T-helper 17 cell (primary cell): Measurements from ENCODE around the gene PET117. TPM values are rescaled to one million over a fixed set of nuclear protein-coding genes. Genes with fewer than 3 reads are reported as not detected.
"Not testable (repeated sequence)": the region's sequence is repeated elsewhere in the genome, so short reads cannot be mapped to it uniquely, and the experiment has no call there.

Experiments used
- ATAC-seq: fragments of 150-1000 bp; cut with Tn5 transposase; 2 replicates; pipeline ENCODE4 v1.10.0; 2021; ENCODE audit warnings: mild to moderate bottlenecking, moderate library complexity
- DNase-seq, 3 donors: peaks; one replicate each; pipeline versions ENCODE4 v3.0.0 to v3.0.0-alpha.2; 2020 to 2021
- H3K9me3 ChIP-seq: one replicate; pipeline ENCODE4 v1.7.0; 2013; ENCODE audit warnings: low read length, mild to moderate bottlenecking; ENCODE audit not compliant: control insufficient read depth, poor library complexity, severe bottlenecking
- H3K27ac Mint-ChIP-seq: one replicate; pipeline ENCODE4 v1.8.0; 2022; ENCODE audit warnings: mild to moderate bottlenecking, moderate library complexity, mixed read lengths
- H3K27me3 Mint-ChIP-seq: one replicate; pipeline ENCODE4 v1.8.0; 2022; ENCODE audit warnings: mixed read lengths
- H3K36me3 Mint-ChIP-seq: one replicate; pipeline ENCODE4 v1.8.0; 2022; ENCODE audit warnings: low read depth, mixed read lengths
- H3K4me1 Mint-ChIP-seq: one replicate; pipeline ENCODE4 v1.8.0; 2022; ENCODE audit warnings: mild to moderate bottlenecking, mixed read lengths
- H3K4me3 Mint-ChIP-seq: one replicate; pipeline ENCODE4 v1.8.0; 2022; ENCODE audit warnings: mild to moderate bottlenecking, moderate library complexity, mixed read lengths
- total RNA-seq, 4 donors: library from RNA in 2 of 4; stranded (reverse) in 2 of 4; gene quantifications; one replicate each; pipeline ENCODE4 v1.2.3 and lab custom pipeline; 2022 to 2026

The PET117 gene, protein sequence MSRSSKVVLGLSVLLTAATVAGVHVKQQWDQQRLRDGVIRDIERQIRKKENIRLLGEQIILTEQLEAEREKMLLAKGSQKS
- total RNA-seq = 10 to 100 TPM; 10.5 to 11.5 TPM
- total RNA-seq (lab: John Stamatoyannopoulos, UW) = 0 to 0.23 reads per million in 2 donors

DNA sequence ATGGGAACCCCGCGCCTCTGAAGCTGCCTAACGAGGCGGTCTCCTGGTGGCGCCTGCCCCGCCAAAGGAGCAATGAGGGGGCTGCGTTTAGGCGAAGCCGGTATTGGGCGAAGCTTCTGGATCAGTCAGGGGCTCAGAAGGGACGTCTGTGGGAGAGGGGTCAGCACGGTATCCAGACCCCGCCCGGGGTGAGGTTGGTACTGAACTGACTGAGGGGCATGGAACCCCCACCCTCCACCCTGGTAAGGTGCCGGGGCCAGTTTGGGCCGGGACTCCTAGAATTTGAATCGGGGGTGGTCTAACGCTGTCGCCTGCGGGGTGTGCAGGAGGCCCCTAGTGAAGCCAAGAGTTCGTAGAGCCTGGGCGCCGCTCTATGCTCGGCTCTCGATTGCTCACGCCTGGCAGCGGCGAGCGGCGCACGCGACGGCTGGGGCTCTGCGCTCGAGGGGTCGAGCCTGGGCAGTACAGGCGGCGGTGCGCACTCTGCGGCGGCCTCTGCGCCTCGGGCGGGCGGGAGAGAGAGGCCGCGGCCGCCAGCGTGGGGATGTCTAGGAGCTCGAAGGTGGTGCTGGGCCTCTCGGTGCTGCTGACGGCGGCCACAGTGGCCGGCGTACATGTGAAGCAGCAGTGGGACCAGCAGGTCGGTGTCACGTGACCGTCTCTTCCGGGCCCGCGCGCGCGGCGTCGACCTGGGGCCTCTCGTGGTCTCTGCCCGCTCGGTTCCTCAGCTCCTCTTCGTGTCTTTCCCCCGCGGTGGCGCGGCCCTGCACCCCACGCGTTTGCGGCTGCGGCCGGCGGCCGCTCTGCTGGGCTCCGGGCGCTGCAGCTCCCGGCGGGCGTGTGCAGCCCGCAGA is at the start of gene PET117, which contains the start of gene KAT14:
Gene PET117 (plus strand): TSS at position 452 of the 854 bp plus-strand sequence. CDS start 93 bp downstream, at position 545.
Gene KAT14 (plus strand): TSS at position 452 of the 854 bp plus-strand sequence. CDS start 4,798 bp downstream, outside the sequence.
- peak; percentile 83 to 94 (median 85) for DNase-seq
- H3K36me3 Mint-ChIP-seq = no peaks in the 10 kb centered on the region
- H3K27me3 Mint-ChIP-seq = no peaks in the 10 kb centered on the region
- ATAC-seq = peak; percentile 95
- H3K4me3 Mint-ChIP-seq = peak within 1 kb of the TSS; percentile 88
- no peaks in the 10 kb centered on the region for H3K9me3 ChIP-seq
- H3K27ac Mint-ChIP-seq = peak within 1 kb of the TSS; percentile 91
- peaks cover 26% of the 10 kb centered on the region for H3K4me1 Mint-ChIP-seq

DNA sequence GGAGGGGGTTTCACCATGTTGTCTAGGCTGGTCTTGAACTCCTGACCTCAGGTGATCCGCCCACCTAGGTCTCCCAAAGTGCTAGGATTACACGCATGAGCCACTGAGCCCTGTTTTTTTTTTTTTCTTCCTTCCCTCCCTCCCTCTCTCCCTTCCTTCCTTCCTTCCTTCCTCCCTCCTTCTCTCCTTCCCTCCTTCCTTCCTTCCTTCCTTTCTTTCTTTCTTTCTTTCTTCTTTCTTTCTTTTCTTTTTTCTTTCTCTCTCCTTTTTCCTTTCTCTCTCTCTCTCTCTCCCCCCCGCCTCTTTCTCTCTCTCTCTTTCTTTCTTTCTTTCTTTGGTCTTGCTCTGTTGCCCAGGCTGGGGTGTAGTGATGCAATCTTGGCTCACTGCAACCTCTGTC is 49.4 kb upstream of the PET117 start:
- peaks cover 17% of the 10 kb centered on the region for H3K27me3 Mint-ChIP-seq
- not testable (repeated sequence) for H3K27ac Mint-ChIP-seq

DNA sequence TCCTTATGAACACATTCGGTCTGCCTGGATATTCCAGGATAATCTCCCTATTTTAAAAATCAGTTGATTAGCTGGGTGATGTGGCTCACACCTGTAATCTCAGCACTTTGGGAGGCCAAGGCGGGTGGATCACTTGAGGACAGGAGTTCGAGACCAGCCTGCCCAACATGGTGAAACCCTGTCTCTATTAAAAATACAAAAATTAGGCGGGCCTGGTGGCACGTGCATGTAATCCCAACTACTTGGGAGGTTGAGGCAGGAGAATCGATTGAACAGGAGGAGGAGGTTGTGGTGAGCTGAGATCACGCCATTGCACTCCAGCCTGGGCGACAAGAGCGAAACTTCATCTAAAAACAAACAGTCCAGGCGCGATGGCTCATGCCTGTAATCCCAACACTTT is 48.8 kb upstream of the PET117 start:
- not testable (repeated sequence) for DNase-seq, H3K4me3 Mint-ChIP-seq, ATAC-seq, H3K4me1 Mint-ChIP-seq, H3K36me3 Mint-ChIP-seq, H3K9me3 ChIP-seq, H3K27ac Mint-ChIP-seq
- H3K27me3 Mint-ChIP-seq = peaks cover 23% of the 10 kb centered on the region

More for the DNA sequence above, 49.4 kb upstream of the PET117 start:
- H3K36me3 Mint-ChIP-seq, H3K4me3 Mint-ChIP-seq, DNase-seq, H3K9me3 ChIP-seq, ATAC-seq, H3K4me1 Mint-ChIP-seq: not testable (repeated sequence)

DNA sequence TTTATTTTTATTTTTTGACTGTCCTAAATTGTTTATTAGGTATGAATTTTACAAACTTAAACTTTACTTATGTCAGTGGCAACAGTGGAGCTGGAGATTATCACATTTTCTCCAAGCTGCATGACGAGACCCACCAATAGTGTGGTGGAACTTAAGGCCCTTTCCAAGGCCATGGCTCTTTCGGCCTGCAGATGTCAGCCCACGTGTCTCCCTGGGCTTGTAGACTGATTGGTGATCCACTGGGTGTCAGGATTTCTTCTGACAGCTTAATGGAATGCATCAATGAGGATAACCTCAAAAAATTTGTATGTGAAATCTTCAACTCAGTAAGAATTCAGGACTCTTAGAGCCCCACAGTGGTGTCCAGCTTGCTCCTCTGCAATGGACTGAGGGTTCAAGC is 47.6 kb upstream of the PET117 start:
- Mint-ChIP-seq H3K4me1 (peaks cover 2% of the 10 kb centered on the region), H3K27ac (no peak overlapping the region), H3K27me3 (peaks cover 26% of the 10 kb centered on the region), H3K4me3 (no peak overlapping the region), H3K36me3 (no peaks in the 10 kb centered on the region)
- ATAC-seq (no peak), DNase-seq (no peak)
- H3K9me3 ChIP-seq = no peaks in the 10 kb centered on the region

DNA sequence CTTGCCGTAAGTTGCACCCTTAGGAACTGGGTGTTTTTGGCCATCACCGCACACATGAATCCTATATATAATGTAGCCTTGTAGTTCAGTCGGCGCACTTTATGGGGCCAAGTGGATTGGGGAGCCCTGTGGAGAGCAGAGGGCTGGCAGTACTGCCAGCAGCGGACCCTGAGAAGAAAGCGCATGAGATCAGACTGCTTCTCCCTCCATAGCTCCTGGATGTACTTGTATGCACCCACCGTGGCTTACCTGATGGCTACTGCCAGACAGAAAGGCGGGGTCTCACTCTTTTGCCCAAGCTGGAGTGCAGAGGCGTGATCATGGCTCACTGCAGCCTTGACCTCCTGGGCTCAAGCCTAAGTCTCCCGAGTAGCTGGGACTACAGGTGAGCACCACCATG is 47.2 kb upstream of the PET117 start:
- ATAC-seq (no peak), DNase-seq (no peak)
- no peak overlapping the region for H3K27ac Mint-ChIP-seq
- H3K4me1 Mint-ChIP-seq = peaks cover 2% of the 10 kb centered on the region
- peaks cover 26% of the 10 kb centered on the region for H3K27me3 Mint-ChIP-seq
- H3K9me3 ChIP-seq = no peaks in the 10 kb centered on the region
- no peak overlapping the region for H3K4me3 Mint-ChIP-seq
- H3K36me3 Mint-ChIP-seq = no peaks in the 10 kb centered on the region

DNA sequence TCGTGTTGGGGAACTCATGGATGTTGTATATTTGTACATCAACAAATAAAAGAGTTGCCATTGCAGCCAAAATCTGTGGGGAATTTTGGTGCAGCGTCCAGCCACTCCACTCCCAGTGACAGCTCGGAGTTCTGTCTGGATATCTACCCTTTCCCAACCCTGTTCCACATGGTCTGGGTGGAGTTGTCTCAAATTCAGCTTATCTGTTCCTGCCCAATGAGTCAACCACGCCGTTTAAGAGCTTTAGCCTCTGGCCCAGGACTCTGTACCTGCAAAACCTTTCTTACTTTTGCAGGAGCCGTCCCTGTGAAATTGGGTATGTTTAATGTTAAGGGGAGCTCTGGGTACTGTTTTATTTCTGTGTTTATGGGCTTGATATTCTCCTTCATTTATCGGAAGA is 46.0 kb upstream of the PET117 start:
- no peak for ATAC-seq
- H3K4me1 Mint-ChIP-seq = peaks cover 2% of the 10 kb centered on the region
- no peaks in the 10 kb centered on the region for H3K36me3 Mint-ChIP-seq
- no peaks in the 10 kb centered on the region for H3K9me3 ChIP-seq
- DNase-seq = no peak
- H3K27ac Mint-ChIP-seq = no peak overlapping the region
- no peak overlapping the region for H3K4me3 Mint-ChIP-seq
- peaks cover 26% of the 10 kb centered on the region for H3K27me3 Mint-ChIP-seq

DNA sequence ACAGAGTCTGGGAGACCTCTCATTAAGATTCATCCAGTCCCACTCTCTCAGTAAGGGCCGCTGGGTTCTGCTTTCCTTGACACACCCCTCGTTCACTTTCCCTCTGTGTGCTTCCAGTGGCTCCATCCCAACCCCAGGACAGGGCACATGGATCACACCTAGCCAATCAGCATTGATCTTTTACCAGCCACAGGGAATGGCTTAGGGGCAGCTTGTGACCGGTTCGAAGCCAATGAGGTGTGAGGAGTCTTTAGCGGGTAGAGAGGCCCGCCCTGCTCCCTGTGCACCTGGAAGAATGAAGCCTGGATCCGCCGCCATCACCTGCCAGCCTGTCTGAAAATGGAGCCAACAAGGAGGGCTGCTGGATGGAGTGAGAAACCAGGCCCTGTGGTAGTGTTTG is 44.8 kb upstream of the PET117 start:
- Mint-ChIP-seq H3K4me1 (peaks cover 4% of the 10 kb centered on the region), H3K27me3 (peaks cover 30% of the 10 kb centered on the region), H3K4me3 (no peak overlapping the region), H3K36me3 (no peaks in the 10 kb centered on the region), H3K27ac (no peak overlapping the region)
- H3K9me3 ChIP-seq = no peaks in the 10 kb centered on the region
- ATAC-seq (no peak), DNase-seq (no peak)

DNA sequence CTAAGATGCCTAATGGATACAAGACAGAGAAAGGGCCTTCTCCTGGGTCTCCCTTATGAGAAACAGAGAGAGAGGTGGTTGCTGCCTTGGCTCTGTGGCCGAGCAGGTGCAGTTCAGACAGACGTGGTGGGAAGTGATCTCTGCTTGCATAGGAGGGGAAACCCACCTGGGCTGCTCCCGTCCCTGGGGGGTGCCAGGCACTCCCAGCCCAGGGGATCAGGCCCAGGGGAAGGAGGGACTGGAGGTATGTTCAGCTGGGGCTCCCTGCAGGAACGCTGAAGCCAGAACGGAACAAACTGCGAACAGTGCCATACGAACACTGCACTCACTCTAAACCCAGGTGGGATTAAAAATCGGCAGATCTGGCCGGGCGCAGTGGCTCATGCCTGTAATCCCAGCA is 44.3 kb upstream of the PET117 start:
- Mint-ChIP-seq H3K27me3 (peaks cover 30% of the 10 kb centered on the region), H3K36me3 (no peaks in the 10 kb centered on the region)

DNA sequence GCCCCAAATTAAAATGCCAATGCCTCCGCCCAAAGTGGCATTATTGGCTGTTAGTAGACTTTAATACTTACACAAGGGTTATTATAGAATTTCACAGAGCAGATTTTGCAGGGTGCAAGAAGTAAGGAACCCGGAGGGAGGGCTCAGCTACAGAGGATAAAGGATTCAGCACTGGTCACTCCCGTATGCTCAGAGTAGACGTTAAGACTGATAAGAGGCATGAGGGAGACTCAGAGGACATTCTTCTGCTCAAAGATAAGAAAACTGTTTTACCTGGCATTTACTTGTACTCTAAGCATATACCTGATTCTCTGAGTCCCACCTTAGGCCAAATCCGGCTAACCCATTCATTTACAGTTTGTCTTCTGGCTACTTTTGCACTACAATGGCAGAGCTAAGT is 43.5 kb upstream of the PET117 start:
- ATAC-seq (no peak), DNase-seq (no peak)
- peaks cover 4% of the 10 kb centered on the region for H3K4me1 Mint-ChIP-seq
- H3K4me3 Mint-ChIP-seq = no peak overlapping the region
- H3K36me3 Mint-ChIP-seq = no peaks in the 10 kb centered on the region
- H3K27me3 Mint-ChIP-seq = peaks cover 31% of the 10 kb centered on the region
- H3K27ac Mint-ChIP-seq = no peak overlapping the region
- no peaks in the 10 kb centered on the region for H3K9me3 ChIP-seq

More for the DNA sequence above, 44.3 kb upstream of the PET117 start:
- DNase-seq (no peak), ATAC-seq (no peak)
- peaks cover 4% of the 10 kb centered on the region for H3K4me1 Mint-ChIP-seq
- H3K9me3 ChIP-seq = no peaks in the 10 kb centered on the region
- no peak overlapping the region for H3K4me3 Mint-ChIP-seq
- H3K27ac Mint-ChIP-seq = no peak overlapping the region

DNA sequence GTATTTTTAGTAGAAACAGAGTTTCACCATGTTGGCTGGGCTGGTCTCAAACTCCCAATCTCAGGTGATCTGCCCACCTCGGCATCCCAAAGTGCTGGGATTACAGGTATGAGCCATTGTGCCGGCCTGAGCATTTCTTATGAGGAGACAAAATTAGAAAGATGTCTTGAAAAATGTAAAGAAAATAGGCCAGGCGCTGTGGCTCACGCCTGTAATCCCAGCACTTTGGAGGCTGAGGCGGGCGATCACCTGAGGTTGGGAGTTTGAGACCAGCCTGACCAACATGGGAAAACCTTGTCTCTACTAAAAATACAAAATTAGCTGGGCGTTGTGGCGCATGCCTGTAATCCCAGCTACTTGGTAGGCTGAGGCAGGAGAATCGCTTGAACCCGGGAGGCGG is 37.1 kb upstream of the PET117 start:
- not testable (repeated sequence) for H3K27ac Mint-ChIP-seq, ATAC-seq, H3K9me3 ChIP-seq, DNase-seq, H3K4me1 Mint-ChIP-seq, H3K4me3 Mint-ChIP-seq, H3K36me3 Mint-ChIP-seq
- H3K27me3 Mint-ChIP-seq = peaks cover 32% of the 10 kb centered on the region

DNA sequence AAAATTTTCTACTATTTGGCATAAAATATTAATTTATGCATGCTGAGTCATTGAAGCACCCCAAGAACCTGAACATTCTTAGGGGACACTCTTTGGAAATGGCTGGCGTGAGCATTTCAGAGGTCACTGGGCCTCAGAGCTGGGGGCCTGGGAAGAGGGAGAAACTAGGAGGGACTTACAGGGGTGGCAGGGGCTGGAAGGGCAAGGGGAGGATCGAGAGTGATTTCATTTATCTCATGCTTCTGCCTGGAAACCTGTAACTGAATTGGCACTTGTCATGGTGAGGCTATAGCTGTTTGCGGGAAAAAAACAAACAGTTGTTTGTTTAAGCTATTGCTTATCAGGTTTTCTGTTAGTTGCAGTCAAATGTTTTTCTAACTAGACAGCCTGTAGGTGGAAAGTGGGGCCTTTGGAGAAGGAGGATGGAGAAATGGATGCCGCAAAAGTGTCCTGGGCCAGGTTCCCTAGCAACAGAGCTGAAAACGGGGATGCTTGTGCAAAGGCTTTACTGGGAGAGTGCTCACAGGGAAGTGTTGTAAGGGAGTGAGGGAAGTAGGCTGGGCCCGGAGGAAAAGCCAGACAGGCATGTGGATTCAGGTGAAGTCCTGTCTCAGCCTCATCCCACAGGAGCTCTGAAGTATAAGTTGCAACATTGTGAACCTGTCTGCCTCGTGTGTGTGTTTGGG is 36.4 kb upstream of the PET117 start:
- no peak overlapping the region for H3K4me3 Mint-ChIP-seq
- H3K4me1 Mint-ChIP-seq = peaks cover 2% of the 10 kb centered on the region
- no peak overlapping the region for H3K27ac Mint-ChIP-seq
- H3K27me3 Mint-ChIP-seq = peaks cover 36% of the 10 kb centered on the region
- H3K36me3 Mint-ChIP-seq = no peaks in the 10 kb centered on the region
- DNase-seq (no peak), ATAC-seq (no peak)
- H3K9me3 ChIP-seq = no peaks in the 10 kb centered on the region

DNA sequence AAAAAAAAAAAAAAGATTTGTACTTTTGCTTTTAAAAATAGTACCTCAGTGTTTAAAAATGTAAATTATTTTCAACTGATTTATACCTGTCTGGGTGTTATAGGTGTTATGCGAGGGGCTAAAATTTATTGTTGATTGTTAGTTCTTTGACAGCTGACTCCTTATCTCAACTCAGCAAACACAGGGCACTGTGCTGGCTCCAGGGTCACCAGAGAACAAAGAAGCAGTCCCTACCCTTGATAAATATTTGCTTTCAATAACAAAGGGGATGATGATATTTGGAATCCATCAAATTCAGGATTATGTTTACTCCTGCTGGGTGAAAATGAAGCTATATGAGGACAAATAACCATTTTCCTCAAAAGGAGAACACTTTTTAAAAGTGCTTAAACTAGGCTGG is 34.2 kb upstream of the PET117 start:
- H3K4me3 Mint-ChIP-seq = no peak overlapping the region
- H3K27me3 Mint-ChIP-seq = peaks cover 31% of the 10 kb centered on the region
- ATAC-seq = no peak
- no peaks in the 10 kb centered on the region for H3K4me1 Mint-ChIP-seq
- no peaks in the 10 kb centered on the region for H3K9me3 ChIP-seq
- H3K27ac Mint-ChIP-seq = no peak overlapping the region
- no peaks in the 10 kb centered on the region for H3K36me3 Mint-ChIP-seq
- DNase-seq = no peak

DNA sequence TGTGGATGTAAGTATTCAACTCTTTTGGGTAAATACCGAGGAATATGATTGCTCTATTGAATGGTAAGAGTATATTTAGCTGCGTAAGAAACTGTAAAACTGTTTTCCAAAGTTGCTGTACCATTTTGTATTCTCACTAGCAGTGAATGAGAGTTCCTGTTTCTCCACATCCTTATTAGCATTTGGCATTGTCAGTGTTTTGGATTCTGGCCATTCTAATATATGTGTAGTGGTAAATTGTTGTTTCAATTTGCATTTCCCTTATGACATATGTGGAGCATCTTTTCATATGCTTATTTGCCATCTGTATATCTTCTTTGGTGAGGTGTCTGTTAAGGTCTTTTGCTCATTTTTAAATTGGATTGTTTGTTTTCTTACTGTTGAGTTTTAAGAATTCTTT is 29.3 kb upstream of the PET117 start:
- ATAC-seq (no peak), DNase-seq (no peak)
- H3K4me3 Mint-ChIP-seq = no peak overlapping the region
- H3K9me3 ChIP-seq = no peaks in the 10 kb centered on the region
- no peaks in the 10 kb centered on the region for H3K4me1 Mint-ChIP-seq
- peaks cover 10% of the 10 kb centered on the region for H3K27me3 Mint-ChIP-seq
- H3K36me3 Mint-ChIP-seq = no peaks in the 10 kb centered on the region
- no peak overlapping the region for H3K27ac Mint-ChIP-seq
